Tibial nerve (tissue), 4 donors: ENCODE measurements around the gene NME5. TPM values are rescaled to one million over a fixed set of nuclear protein-coding genes. Genes with fewer than 3 reads are reported as not detected.

ENCODE experiments used
- DNase-seq, 2 donors: peaks; one replicate each; pipeline ENCODE4 v3.0.0-alpha.2; 2019; ENCODE audit warnings: low spot score in 2 of 2
- H3K27ac ChIP-seq, 4 donors: fragments of 200-600 bp; sonication (generic) in 3 of 4; one replicate each; pipeline ENCODE4 v1.5.1; 2017 to 2019; ENCODE audit warnings: mild to moderate bottlenecking in 1 of 4
- H3K27me3 ChIP-seq, 2 donors: fragments of 200-600 bp; sonication (generic) in 1 of 2; one replicate each; pipeline versions ENCODE4 v1.5.1 to v1.6.0; 2017 to 2019
- H3K36me3 ChIP-seq, 3 donors: fragments of 200-600 bp; sonication (generic); one replicate each; pipeline ENCODE4 v1.5.1; 2018 to 2019
- H3K4me1 ChIP-seq, 4 donors: fragments of 200-600 bp; sonication (generic) in 3 of 4; one replicate each; pipeline ENCODE4 v1.5.1; 2017 to 2019
- H3K4me3 ChIP-seq, 4 donors: fragments of 200-600 bp; sonication (generic) in 3 of 4; one replicate each; pipeline ENCODE4 v1.5.1; 2017 to 2019; ENCODE audit warnings: mild to moderate bottlenecking in 1 of 4, moderate library complexity in 1 of 4
- H3K9me3 ChIP-seq, 4 donors: fragments of 200-600 bp; sonication (generic) in 3 of 4; one replicate each; pipeline ENCODE4 v1.5.1; 2017 to 2019
- EP300 ChIP-seq, 2 donors: sonication (generic); formaldehyde crosslinking; IDR thresholded peaks; one replicate each; pipeline ENCODE4 v1.6.1; 2017; ENCODE audit warnings: antibody characterized with exemption in 2 of 2, mild to moderate bottlenecking in 1 of 2
- POLR2A ChIP-seq, 2 donors: fragments of 450-650 bp; IDR thresholded peaks; one replicate each; pipeline ENCODE4 v1.6.1; 2017; ENCODE audit warnings: antibody characterized with exemption in 2 of 2, mild to moderate bottlenecking in 2 of 2, moderate library complexity in 2 of 2
- WGBS, 2 donors: methylation state at CpG; one replicate each; pipeline ENCODE4 v1.1.5; 2018; 5-methylcytosine and 5-hydroxymethylcytosine counted together
- total RNA-seq, 4 donors: library from RNA; depleted of rRNA; stranded (reverse); fragments of >200 nt; gene quantifications; one replicate each; pipeline ENCODE4 v1.1.0, GENCODE V29; 2016
- TF ChIP-seq, protein P1 (sequence below), 5 experiments: fragments of 200-600 bp in 3 of 5; fragments of 450-650 bp in 2 of 5; sonication (generic) in 3 of 5; IDR thresholded peaks; one replicate each; pipeline ENCODE4 v1.5.1; 2016 to 2019; ENCODE audit warnings: antibody characterized with exemption in 5 of 5, mild to moderate bottlenecking in 3 of 5, moderate library complexity in 2 of 5

NME5 gene
- total RNA-seq, 4 donors from 2014 or later: 1.7 to 5.0 (median 2.7) TPM; not detected in 1

GRCh38 chr5:138180183-138180782 is 41.1 kb upstream of the NME5 start:
- no peak for DNase-seq
- Histone ChIP-seq H3K27ac (no peak overlapping the region), H3K36me3 (peaks cover 0 to 44% (median 0%) of the 10 kb centered on the region in 3 donors), H3K9me3 (no peaks in the 10 kb centered on the region), H3K4me3 (no peak overlapping the region), H3K27me3 (no peaks in the 10 kb centered on the region), H3K4me1 (peaks cover 0 to 29% (median 18%) of the 10 kb centered on the region in 4 donors)
- 68 to 70% methylated on average over 5 of the region's 5 CpGs for WGBS, 2 donors
- TF ChIP-seq POLR2A (IDR thresholded peaks at IDR 0.05): no peak
- TF ChIP-seq, protein P1, sequence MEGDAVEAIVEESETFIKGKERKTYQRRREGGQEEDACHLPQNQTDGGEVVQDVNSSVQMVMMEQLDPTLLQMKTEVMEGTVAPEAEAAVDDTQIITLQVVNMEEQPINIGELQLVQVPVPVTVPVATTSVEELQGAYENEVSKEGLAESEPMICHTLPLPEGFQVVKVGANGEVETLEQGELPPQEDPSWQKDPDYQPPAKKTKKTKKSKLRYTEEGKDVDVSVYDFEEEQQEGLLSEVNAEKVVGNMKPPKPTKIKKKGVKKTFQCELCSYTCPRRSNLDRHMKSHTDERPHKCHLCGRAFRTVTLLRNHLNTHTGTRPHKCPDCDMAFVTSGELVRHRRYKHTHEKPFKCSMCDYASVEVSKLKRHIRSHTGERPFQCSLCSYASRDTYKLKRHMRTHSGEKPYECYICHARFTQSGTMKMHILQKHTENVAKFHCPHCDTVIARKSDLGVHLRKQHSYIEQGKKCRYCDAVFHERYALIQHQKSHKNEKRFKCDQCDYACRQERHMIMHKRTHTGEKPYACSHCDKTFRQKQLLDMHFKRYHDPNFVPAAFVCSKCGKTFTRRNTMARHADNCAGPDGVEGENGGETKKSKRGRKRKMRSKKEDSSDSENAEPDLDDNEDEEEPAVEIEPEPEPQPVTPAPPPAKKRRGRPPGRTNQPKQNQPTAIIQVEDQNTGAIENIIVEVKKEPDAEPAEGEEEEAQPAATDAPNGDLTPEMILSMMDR (IDR thresholded peaks at IDR 0.05): peak in 1 of 5 experiments; percentile 18

DNA sequence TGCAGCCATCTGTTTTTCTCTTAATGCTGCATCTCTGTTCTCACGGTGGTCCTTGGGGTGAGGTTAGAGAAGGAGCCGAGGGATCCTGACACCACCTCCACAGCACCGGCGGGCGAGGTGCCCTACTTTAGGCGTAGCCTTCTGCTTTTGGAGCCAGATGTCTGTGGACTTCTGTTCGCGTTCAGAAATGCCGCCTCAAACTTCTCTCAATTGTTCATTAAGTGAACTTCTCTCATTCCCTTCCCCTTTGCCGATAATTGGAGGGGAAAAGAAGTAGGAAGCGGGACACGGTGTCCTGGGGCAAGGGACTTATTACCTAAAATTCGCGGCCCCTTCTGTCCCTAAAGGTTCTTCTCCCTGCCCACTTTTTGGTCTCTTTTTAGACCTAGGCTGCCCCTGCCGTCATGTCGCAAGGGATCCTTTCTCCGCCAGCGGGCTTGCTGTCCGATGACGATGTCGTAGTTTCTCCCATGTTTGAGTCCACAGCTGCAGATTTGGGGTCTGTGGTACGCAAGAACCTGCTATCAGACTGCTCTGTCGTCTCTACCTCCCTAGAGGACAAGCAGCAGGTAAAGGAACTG is 40.1 kb upstream of the NME5 start:
- no peaks in the 10 kb centered on the region for H3K27me3 ChIP-seq
- peak overlapping the region; percentile 17 to 76 (median 73) for H3K4me3 ChIP-seq
- no peaks in the 10 kb centered on the region for H3K9me3 ChIP-seq
- DNase-seq: no peak
- H3K36me3 ChIP-seq: peaks cover 0 to 44% (median 0%) of the 10 kb centered on the region in 3 donors
- no peak overlapping the region for H3K27ac ChIP-seq
- H3K4me1 ChIP-seq: peaks cover 0 to 31% (median 18%) of the 10 kb centered on the region in 4 donors
- 1% methylated on average over 23 of the region's 23 CpGs for WGBS, 2 donors
- no peak for TF ChIP-seq EP300 (IDR thresholded peaks at IDR 0.05)

- TF ChIP-seq, protein P1 (IDR thresholded peaks at IDR 0.05): no peak
- TF ChIP-seq EP300 (IDR thresholded peaks at IDR 0.05) (peak; percentile 88 to 89), POLR2A (IDR thresholded peaks at IDR 0.05) (peak in 1 of 2 donors; percentile 32)
- Histone ChIP-seq H3K36me3 (peaks cover 0 to 44% (median 0%) of the 10 kb centered on the region in 3 donors), H3K9me3 (no peaks in the 10 kb centered on the region), H3K4me3 (peak within 1 kb of the TSS; percentile 72 to 86 (median 75)), H3K27ac (peak within 1 kb of the TSS; percentile 75 to 91 (median 81)), H3K4me1 (peaks cover 0 to 34% (median 18%) of the 10 kb centered on the region in 4 donors), H3K27me3 (no peaks in the 10 kb centered on the region)
- WGBS, 2 donors: 1% methylated on average over 40 to 41 of the region's 41 CpGs
- DNase-seq: peak; percentile 92 to 99
Measured at GRCh38 chr5:138178516-138179276, 39.5 kb upstream of the NME5 start, which contains the start of the genes BRD8 and KIF20A. Gene BRD8 (minus strand): TSS chr5:138178630. CDS start chr5:138178614, 16 bp downstream. Gene KIF20A (plus strand): TSS chr5:138179112. CDS start chr5:138179681, 569 bp downstream.

DNA sequence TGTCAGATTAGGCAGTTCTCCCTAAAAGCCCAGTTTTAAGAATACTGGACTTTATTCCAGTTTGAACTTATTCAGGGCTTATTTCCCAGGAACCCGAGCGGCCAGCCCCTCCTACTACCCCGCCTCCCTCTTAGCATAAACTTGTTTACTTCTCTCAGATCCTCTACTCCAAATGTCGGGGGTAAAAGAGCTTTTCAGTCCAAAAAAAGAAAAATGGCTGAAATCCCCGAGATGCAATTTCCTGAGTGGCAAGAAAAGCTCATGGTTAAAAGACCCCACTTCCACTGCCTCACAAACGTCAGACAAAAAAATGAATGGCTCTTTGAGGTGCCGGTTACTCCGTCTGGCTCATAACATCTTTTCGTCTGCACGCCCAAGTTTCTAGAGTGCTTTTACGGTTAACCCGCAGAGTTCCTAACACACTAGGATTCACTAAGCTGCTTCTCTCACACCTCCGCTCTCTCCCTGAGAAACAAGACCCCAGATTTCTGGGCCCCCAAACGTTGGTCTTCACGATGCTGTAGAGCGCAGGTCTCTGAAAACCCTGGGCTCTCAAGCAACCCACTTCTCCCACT is 38.8 kb upstream of the NME5 start:
- 0 to 1% methylated on average over 16 of the region's 16 CpGs for WGBS, 2 donors
- TF ChIP-seq, protein P1 (IDR thresholded peaks at IDR 0.05): no peak
- TF ChIP-seq EP300 (IDR thresholded peaks at IDR 0.05) (no peak), POLR2A (IDR thresholded peaks at IDR 0.05) (no peak)
- no peak for DNase-seq
- H3K4me3 ChIP-seq: peak overlapping the region; percentile 72 to 86 (median 75)
- H3K9me3 ChIP-seq: no peaks in the 10 kb centered on the region
- peak overlapping the region; percentile 75 to 91 (median 81) for H3K27ac ChIP-seq
- H3K27me3 ChIP-seq: no peaks in the 10 kb centered on the region
- H3K4me1 ChIP-seq: peaks cover 0 to 34% (median 18%) of the 10 kb centered on the region in 4 donors
- H3K36me3 ChIP-seq: peaks cover 0 to 44% (median 0%) of the 10 kb centered on the region in 3 donors

GRCh38 chr5:138170299-138170698 is 31.1 kb upstream of the NME5 start:
- TF ChIP-seq, protein P1 (IDR thresholded peaks at IDR 0.05): no peak
- TF ChIP-seq EP300 (IDR thresholded peaks at IDR 0.05) (no peak), POLR2A (IDR thresholded peaks at IDR 0.05) (no peak)
- no peak overlapping the region for H3K4me3 ChIP-seq
- H3K4me1 ChIP-seq: peaks cover 0 to 5% (median 0%) of the 10 kb centered on the region in 4 donors
- no peaks in the 10 kb centered on the region for H3K27me3 ChIP-seq
- no peak overlapping the region for H3K27ac ChIP-seq
- peaks cover 7 to 99% (median 30%) of the 10 kb centered on the region in 3 donors for H3K36me3 ChIP-seq
- no peaks in the 10 kb centered on the region for H3K9me3 ChIP-seq
- DNase-seq: no peak
